ENCODE results near the gene CHCHD3. TPM values are rescaled to one million over a fixed set of nuclear protein-coding genes. Genes with fewer than 3 reads are reported as not detected.

Gene CHCHD3
- total RNA-seq, 1 experiment from 2014 or later: 114 TPM

- no peak for ATAC-seq
- H3K27ac Mint-ChIP-seq: no peak overlapping the region
- ChIA-PET CTCF (no interaction called here), POLR2A (interaction anchor here (0.6 kb wide), 1 partner anchor 446 kb away, joined by 4 read pairs; no protein-coding TSS in a partner anchor)
- H3K4me1 Mint-ChIP-seq: peaks cover 22% of the 10 kb centered on the region
- no peak for DNase-seq (ENCODE audit: low spot score)
- no peaks in the 10 kb centered on the region for H3K9me3 Mint-ChIP-seq
- peaks cover 5% of the 10 kb centered on the region; the same call in 1 of the 2 replicates for H3K36me3 Mint-ChIP-seq
- H3K27me3 Mint-ChIP-seq (ENCODE audit: low read depth): no peaks in the 10 kb centered on the region
- H3K4me3 Mint-ChIP-seq: no peak overlapping the region
- TF ChIP-seq TEAD1 (CRISPR knock-in tag; IDR thresholded peaks at IDR 0.05): no peak
Observed at GRCh38 chr7:133061357-133061756, 20.5 kb downstream of the CHCHD3 start.

GRCh38 chr7:133060004-133060403 lies 21.9 kb downstream of the CHCHD3 start:
- no peak for ATAC-seq
- H3K4me1 Mint-ChIP-seq: peaks cover 28% of the 10 kb centered on the region
- H3K27me3 Mint-ChIP-seq (ENCODE audit: low read depth): no peaks in the 10 kb centered on the region
- no peak for TF ChIP-seq KAT7 (CRISPR knock-in tag; IDR thresholded peaks at IDR 0.05; ENCODE audit: borderline replicate concordance)
- no peak for TF ChIP-seq MYBL2 (CRISPR knock-in tag; IDR thresholded peaks at IDR 0.05)
- TF ChIP-seq ZNF138 (CRISPR knock-in tag; conservative IDR thresholded peaks at IDR 0.05): no peak
- TF ChIP-seq E2F1 (CRISPR knock-in tag; IDR thresholded peaks at IDR 0.05): no peak
- TF ChIP-seq ZSCAN18 (CRISPR knock-in tag; IDR thresholded peaks at IDR 0.05): no peak
- no peak for TF ChIP-seq NFATC4 (CRISPR knock-in tag; IDR thresholded peaks at IDR 0.05)
- TF ChIP-seq GABPB1 (CRISPR knock-in tag; IDR thresholded peaks at IDR 0.05): no peak
- TF ChIP-seq ATF6 (CRISPR knock-in tag; IDR thresholded peaks at IDR 0.05): no peak
- no peak for TF ChIP-seq USF1 (CRISPR knock-in tag; IDR thresholded peaks at IDR 0.05)
- TF ChIP-seq TEAD1 (CRISPR knock-in tag; IDR thresholded peaks at IDR 0.05): no peak
- TF ChIP-seq ZNF232 (CRISPR knock-in tag; IDR thresholded peaks at IDR 0.05): no peak
- no peak for TF ChIP-seq ESRRA (CRISPR knock-in tag; IDR thresholded peaks at IDR 0.05; ENCODE audit: borderline replicate concordance)
- no peak for TF ChIP-seq ZNF425 (CRISPR knock-in tag; conservative IDR thresholded peaks at IDR 0.05)
- no peak for TF ChIP-seq ZNF532 (CRISPR knock-in tag; IDR thresholded peaks at IDR 0.05; ENCODE audit: borderline replicate concordance)
- no peak for TF ChIP-seq CREB1 (CRISPR knock-in tag; IDR thresholded peaks at IDR 0.05)
- TF ChIP-seq PRDM15 (CRISPR knock-in tag; IDR thresholded peaks at IDR 0.05): no peak
- TF ChIP-seq E2F4 (CRISPR knock-in tag; IDR thresholded peaks at IDR 0.05; ENCODE audit: borderline replicate concordance, low read depth): no peak
- TF ChIP-seq NR1H2 (CRISPR knock-in tag; IDR thresholded peaks at IDR 0.05): no peak
- ChIA-PET POLR2A (no interaction called here), CTCF (interaction anchor here (2.1 kb wide), 1 partner anchor 10 kb away, joined by 6 read pairs; no protein-coding TSS in a partner anchor)
- H3K9me3 Mint-ChIP-seq: no peaks in the 10 kb centered on the region
- no peak overlapping the region for H3K27ac Mint-ChIP-seq
- 0 out of 2 replicates have a peak, but pooled peaks cover 4% of the 10 kb centered on the region for H3K36me3 Mint-ChIP-seq
- DNase-seq (ENCODE audit: low spot score): no peak
- H3K4me3 Mint-ChIP-seq: no peak overlapping the region

All from WTC11 (cell line).